ENCODE results near the gene CEP104. TPM values are rescaled to one million over a fixed set of nuclear protein-coding genes. Genes with fewer than 3 reads are reported as not detected.

Gene CEP104
- total RNA-seq, 1 donor from 2014 or later = 35.1 TPM

DNA sequence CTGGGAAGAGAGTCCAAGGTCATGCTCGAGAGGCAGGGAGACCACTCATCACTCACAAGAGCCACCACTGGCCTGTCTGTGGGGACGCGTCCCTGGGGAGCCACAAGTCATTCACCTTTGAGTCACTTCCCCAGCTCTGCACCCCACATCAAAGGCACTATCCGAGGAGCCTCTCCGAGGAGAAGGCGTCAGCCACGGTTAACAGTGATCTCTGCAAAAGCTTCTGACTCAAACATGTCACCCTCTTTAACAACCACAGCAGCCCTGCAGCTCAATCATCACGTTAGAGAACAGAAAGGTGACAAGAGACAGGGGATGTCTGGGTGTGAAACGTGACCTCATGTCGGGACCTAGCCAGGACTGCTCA lies 69.7 kb downstream of the CEP104 start:
- no peaks in the 10 kb centered on the region for H3K9me3 Mint-ChIP-seq (ENCODE audit: unreplicated experiment)
- H3K27me3 Mint-ChIP-seq (ENCODE audit: unreplicated experiment) = no peaks in the 10 kb centered on the region
- no peak overlapping the region for H3K4me3 Mint-ChIP-seq (ENCODE audit: unreplicated experiment)
- peaks cover 4% of the 10 kb centered on the region for H3K4me1 Mint-ChIP-seq (ENCODE audit: unreplicated experiment)
- TF ChIP-seq, protein P1, sequence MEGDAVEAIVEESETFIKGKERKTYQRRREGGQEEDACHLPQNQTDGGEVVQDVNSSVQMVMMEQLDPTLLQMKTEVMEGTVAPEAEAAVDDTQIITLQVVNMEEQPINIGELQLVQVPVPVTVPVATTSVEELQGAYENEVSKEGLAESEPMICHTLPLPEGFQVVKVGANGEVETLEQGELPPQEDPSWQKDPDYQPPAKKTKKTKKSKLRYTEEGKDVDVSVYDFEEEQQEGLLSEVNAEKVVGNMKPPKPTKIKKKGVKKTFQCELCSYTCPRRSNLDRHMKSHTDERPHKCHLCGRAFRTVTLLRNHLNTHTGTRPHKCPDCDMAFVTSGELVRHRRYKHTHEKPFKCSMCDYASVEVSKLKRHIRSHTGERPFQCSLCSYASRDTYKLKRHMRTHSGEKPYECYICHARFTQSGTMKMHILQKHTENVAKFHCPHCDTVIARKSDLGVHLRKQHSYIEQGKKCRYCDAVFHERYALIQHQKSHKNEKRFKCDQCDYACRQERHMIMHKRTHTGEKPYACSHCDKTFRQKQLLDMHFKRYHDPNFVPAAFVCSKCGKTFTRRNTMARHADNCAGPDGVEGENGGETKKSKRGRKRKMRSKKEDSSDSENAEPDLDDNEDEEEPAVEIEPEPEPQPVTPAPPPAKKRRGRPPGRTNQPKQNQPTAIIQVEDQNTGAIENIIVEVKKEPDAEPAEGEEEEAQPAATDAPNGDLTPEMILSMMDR (IDR thresholded peaks at IDR 0.05) = no peak
- no peak for DNase-seq (ENCODE audit: extremely low spot score, unreplicated experiment)
- peaks cover 26% of the 10 kb centered on the region for H3K36me3 Mint-ChIP-seq (ENCODE audit: unreplicated experiment)
- H3K27ac Mint-ChIP-seq (ENCODE audit: unreplicated experiment) = no peak overlapping the region

- TF ChIP-seq, protein P1 (IDR thresholded peaks at IDR 0.05) = no peak
- DNase-seq (ENCODE audit: extremely low spot score, unreplicated experiment) = no peak
- Mint-ChIP-seq H3K27me3 (ENCODE audit: unreplicated experiment) (no peaks in the 10 kb centered on the region), H3K9me3 (ENCODE audit: unreplicated experiment) (no peaks in the 10 kb centered on the region), H3K36me3 (ENCODE audit: unreplicated experiment) (peaks cover 26% of the 10 kb centered on the region), H3K4me3 (ENCODE audit: unreplicated experiment) (no peak overlapping the region), H3K27ac (ENCODE audit: unreplicated experiment) (no peak overlapping the region), H3K4me1 (ENCODE audit: unreplicated experiment) (peaks cover 4% of the 10 kb centered on the region)
These were observed 70.3 kb downstream of the CEP104 start for GRCh38 chr1:3786468-3787348.

GRCh38 chr1:3785456-3786157 lies 71.4 kb downstream of the CEP104 start:
- TF ChIP-seq, protein P1 (IDR thresholded peaks at IDR 0.05) = peak; percentile 30
- no peaks in the 10 kb centered on the region for H3K9me3 Mint-ChIP-seq (ENCODE audit: unreplicated experiment)
- H3K36me3 Mint-ChIP-seq (ENCODE audit: unreplicated experiment) = peaks cover 30% of the 10 kb centered on the region
- no peak for DNase-seq (ENCODE audit: extremely low spot score, unreplicated experiment)
- no peak overlapping the region for H3K27ac Mint-ChIP-seq (ENCODE audit: unreplicated experiment)
- H3K4me1 Mint-ChIP-seq (ENCODE audit: unreplicated experiment) = peaks cover 4% of the 10 kb centered on the region
- H3K4me3 Mint-ChIP-seq (ENCODE audit: unreplicated experiment) = no peak overlapping the region
- no peaks in the 10 kb centered on the region for H3K27me3 Mint-ChIP-seq (ENCODE audit: unreplicated experiment)

GRCh38 chr1:3785045-3785444 lies 72.0 kb downstream of the CEP104 start:
- Mint-ChIP-seq H3K9me3 (ENCODE audit: unreplicated experiment) (no peaks in the 10 kb centered on the region), H3K4me1 (ENCODE audit: unreplicated experiment) (peaks cover 4% of the 10 kb centered on the region), H3K27ac (ENCODE audit: unreplicated experiment) (no peak overlapping the region), H3K36me3 (ENCODE audit: unreplicated experiment) (peaks cover 35% of the 10 kb centered on the region), H3K4me3 (ENCODE audit: unreplicated experiment) (no peak overlapping the region), H3K27me3 (ENCODE audit: unreplicated experiment) (no peaks in the 10 kb centered on the region)
- DNase-seq (ENCODE audit: extremely low spot score, unreplicated experiment) = no peak
- TF ChIP-seq, protein P1 (IDR thresholded peaks at IDR 0.05) = no peak

Measured in osteocyte (in vitro differentiated cells).